GM21717 (cell line): ENCODE results near the gene MMP24OS.
"Not testable (repeated sequence)": the region's sequence is repeated elsewhere in the genome, so short reads cannot be mapped to it uniquely, and the experiment has no call there.

Experiments
- ATAC-seq: cut with Tn5 transposase; IDR thresholded peaks from one replicate; pipeline ENCODE4 v1.9.1; 2021; ENCODE audit warnings: mild to moderate bottlenecking, moderate library complexity; ENCODE audit not compliant: unreplicated experiment

The MMP24OS gene

GRCh38 chr20:35276408-35276807 lies 1.5 kb downstream of the MMP24OS start:
- ATAC-seq: no peak

GRCh38 chr20:35275741-35276251 lies 2.1 kb downstream of the MMP24OS start:
- ATAC-seq: no peak

- no peak for ATAC-seq
Observed at GRCh38 chr20:35274172-35275092, 3.5 kb downstream of the MMP24OS start.

GRCh38 chr20:35273449-35274171 lies 4.3 kb downstream of the MMP24OS start:
- no peak for ATAC-seq

- no peak for ATAC-seq
Observed at GRCh38 chr20:35271904-35272303, 6.0 kb downstream of the MMP24OS start.

- no peak for ATAC-seq
Observed at GRCh38 chr20:35271073-35271882, 6.6 kb downstream of the MMP24OS start.

- no peak for ATAC-seq
Observed at GRCh38 chr20:35270021-35270902, 7.7 kb downstream of the MMP24OS start.

GRCh38 chr20:35269055-35269781 lies 8.7 kb downstream of the MMP24OS start:
- no peak for ATAC-seq

- ATAC-seq: no peak
Observed at GRCh38 chr20:35267092-35267491, 10.8 kb downstream of the MMP24OS start.

- ATAC-seq: no peak
Observed at GRCh38 chr20:35264755-35265154, 13.2 kb downstream of the MMP24OS start.

GRCh38 chr20:35263532-35264341 lies 14.2 kb downstream of the MMP24OS start:
- no peak for ATAC-seq

GRCh38 chr20:35262731-35263531 lies 15.0 kb downstream of the MMP24OS start:
- not testable (repeated sequence) for ATAC-seq

GRCh38 chr20:35262321-35262720 lies 15.6 kb downstream of the MMP24OS start:
- ATAC-seq: not testable (repeated sequence)

GRCh38 chr20:35260426-35260825 lies 17.5 kb downstream of the MMP24OS start:
- ATAC-seq: no peak

GRCh38 chr20:35257175-35257909 lies 20.6 kb downstream of the MMP24OS start:
- ATAC-seq: no peak

- ATAC-seq: no peak
Observed at GRCh38 chr20:35254448-35254999, 23.4 kb downstream of the MMP24OS start.

- no peak for ATAC-seq
Observed at GRCh38 chr20:35253010-35253409, 24.9 kb downstream of the MMP24OS start.
